Measurements from ENCODE around the gene CCDC178. TPM values are rescaled to one million over a fixed set of nuclear protein-coding genes. Genes with fewer than 3 reads are reported as not detected.

CCDC178 gene
- total RNA-seq, 4 donors from 2014 or later, result 0.73 to 1.1 TPM; not detected in 2

DNA sequence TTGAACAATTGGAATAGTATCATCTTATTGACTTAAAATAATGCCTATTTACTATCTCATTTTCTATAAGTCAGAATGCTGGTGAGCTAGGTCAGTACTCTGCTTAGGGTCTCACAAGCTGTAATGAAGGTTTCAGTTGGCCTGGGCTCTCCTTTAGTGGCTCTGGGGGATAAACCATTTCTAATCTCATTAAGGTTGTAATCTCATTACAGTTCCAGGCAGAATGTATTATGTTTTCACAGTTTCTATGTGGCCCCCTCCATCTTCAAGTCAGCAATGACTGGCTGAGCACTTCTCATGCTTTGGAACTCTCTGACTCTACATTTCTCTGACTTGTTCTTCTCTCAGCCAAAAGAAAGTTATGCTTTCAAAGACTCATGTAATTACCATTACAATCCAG, 163.1 kb downstream of the CCDC178 start:
- DNase-seq, result no peak
- no peaks in the 10 kb centered on the region for H3K36me3 ChIP-seq
- TF ChIP-seq, protein P1, sequence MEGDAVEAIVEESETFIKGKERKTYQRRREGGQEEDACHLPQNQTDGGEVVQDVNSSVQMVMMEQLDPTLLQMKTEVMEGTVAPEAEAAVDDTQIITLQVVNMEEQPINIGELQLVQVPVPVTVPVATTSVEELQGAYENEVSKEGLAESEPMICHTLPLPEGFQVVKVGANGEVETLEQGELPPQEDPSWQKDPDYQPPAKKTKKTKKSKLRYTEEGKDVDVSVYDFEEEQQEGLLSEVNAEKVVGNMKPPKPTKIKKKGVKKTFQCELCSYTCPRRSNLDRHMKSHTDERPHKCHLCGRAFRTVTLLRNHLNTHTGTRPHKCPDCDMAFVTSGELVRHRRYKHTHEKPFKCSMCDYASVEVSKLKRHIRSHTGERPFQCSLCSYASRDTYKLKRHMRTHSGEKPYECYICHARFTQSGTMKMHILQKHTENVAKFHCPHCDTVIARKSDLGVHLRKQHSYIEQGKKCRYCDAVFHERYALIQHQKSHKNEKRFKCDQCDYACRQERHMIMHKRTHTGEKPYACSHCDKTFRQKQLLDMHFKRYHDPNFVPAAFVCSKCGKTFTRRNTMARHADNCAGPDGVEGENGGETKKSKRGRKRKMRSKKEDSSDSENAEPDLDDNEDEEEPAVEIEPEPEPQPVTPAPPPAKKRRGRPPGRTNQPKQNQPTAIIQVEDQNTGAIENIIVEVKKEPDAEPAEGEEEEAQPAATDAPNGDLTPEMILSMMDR (IDR thresholded peaks at IDR 0.05), result no peak
- TF ChIP-seq POLR2A (IDR thresholded peaks at IDR 0.05), result no peak
- intact Hi-C loops (cut with DNase I), result no loop called here
- no peaks in the 10 kb centered on the region for H3K27me3 ChIP-seq
- H3K4me3 ChIP-seq, result no peak overlapping the region
- no peaks in the 10 kb centered on the region for H3K4me1 ChIP-seq
- no peaks in the 10 kb centered on the region for H3K9me3 ChIP-seq
- H3K27ac ChIP-seq, result no peak overlapping the region

DNA sequence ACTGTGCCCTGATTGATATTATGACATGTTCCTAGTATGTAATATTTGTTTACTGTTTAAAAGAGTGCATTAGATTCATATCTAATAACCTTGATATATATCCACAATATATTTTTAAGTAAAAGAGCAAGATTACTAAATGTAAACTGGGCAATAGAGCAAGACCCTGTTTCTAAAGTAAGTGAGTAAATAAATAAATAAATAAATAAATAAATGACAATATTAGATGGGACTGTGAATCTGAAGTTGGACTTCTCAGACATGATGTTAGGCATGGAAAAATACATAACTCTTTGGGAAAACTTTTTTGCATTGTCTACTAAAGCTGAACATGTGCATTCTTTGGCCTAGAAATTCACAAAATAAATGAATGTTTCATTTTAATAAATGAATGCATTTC, 164.7 kb downstream of the CCDC178 start:
- H3K4me1 ChIP-seq, result no peaks in the 10 kb centered on the region
- no peaks in the 10 kb centered on the region for H3K9me3 ChIP-seq
- no peak overlapping the region for H3K4me3 ChIP-seq
- H3K27me3 ChIP-seq, result no peaks in the 10 kb centered on the region
- no peak overlapping the region for H3K27ac ChIP-seq
- intact Hi-C loops (cut with DNase I), result no loop called here
- no peak for TF ChIP-seq POLR2A (IDR thresholded peaks at IDR 0.05)
- TF ChIP-seq, protein P1 (IDR thresholded peaks at IDR 0.05), result no peak
- no peak for DNase-seq
- no peaks in the 10 kb centered on the region for H3K36me3 ChIP-seq

DNA sequence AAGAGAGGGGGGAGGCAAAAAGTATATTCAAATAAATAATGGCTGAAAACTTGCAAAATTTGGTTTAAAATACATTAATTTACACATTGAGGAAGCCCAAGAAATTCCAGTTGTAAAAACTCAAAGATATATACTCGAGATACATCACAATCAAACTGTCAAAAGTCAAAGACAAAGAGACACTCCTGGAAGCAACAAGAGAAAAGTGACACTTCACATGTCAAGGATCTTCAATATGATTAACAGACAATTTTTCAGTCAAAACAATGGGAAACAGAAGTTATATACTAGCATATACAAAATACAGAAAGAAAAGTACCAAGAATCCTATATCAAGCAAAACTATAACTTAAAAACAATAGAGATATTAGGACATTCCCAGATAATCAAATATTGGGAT, 170.2 kb downstream of the CCDC178 start:
- Histone ChIP-seq H3K27ac (no peak overlapping the region), H3K4me3 (no peak overlapping the region), H3K4me1 (no peaks in the 10 kb centered on the region), H3K9me3 (no peaks in the 10 kb centered on the region), H3K36me3 (no peaks in the 10 kb centered on the region), H3K27me3 (no peaks in the 10 kb centered on the region)
- intact Hi-C loops (cut with DNase I), result no loop called here
- TF ChIP-seq POLR2A (IDR thresholded peaks at IDR 0.05), result no peak
- TF ChIP-seq, protein P1 (IDR thresholded peaks at IDR 0.05), result no peak
- 33 to 37% methylated on average over 1 of the region's 1 CpG for WGBS, 2 donors
- DNase-seq, result no peak

DNA sequence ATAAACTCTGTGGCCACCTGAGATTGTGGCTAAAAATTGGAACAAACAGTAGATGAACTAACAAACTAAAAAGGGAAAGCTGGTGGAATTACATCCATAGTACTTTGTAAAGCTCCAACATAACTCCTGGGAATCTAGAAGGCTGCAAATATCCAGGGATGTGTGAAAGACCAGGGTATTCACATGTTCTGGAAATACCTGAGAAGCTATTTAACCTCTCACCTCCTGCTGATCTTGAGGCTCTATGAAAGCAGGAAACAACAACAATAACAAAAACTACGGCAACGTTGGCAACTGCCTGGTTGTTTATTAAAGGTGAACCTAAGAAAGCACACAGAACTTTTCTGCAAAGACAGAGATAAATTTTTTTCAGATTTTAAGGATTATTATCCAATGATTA, 171.3 kb downstream of the CCDC178 start:
- WGBS, 2 donors, result 15 to 23% methylated on average over 2 of the region's 2 CpGs
- H3K27ac ChIP-seq, result no peak overlapping the region
- no peaks in the 10 kb centered on the region for H3K4me1 ChIP-seq
- H3K36me3 ChIP-seq, result no peaks in the 10 kb centered on the region
- DNase-seq, result no peak
- intact Hi-C loops (cut with DNase I), result no loop called here
- no peaks in the 10 kb centered on the region for H3K27me3 ChIP-seq
- no peak for TF ChIP-seq POLR2A (IDR thresholded peaks at IDR 0.05)
- TF ChIP-seq, protein P1 (IDR thresholded peaks at IDR 0.05), result no peak
- no peak overlapping the region for H3K4me3 ChIP-seq
- H3K9me3 ChIP-seq, result no peaks in the 10 kb centered on the region

DNA sequence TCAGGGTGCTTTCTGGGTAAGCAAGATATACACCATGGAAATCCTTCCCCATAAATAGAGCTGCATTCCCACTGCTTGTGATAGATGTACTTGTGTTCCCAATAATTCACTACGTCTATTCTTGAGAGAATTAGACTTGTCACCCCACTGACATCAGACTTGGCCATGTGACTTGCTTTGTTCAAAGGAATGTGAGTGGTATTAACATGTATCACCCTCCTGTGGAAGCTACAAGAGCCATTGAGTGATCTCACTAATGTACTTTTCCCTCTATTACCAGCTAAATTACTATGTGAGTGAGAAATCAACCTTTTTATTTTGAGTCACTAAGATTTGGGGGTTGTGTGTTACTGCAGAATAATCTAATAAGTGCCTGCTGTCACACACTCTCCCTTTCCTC, 176.0 kb downstream of the CCDC178 start:
- H3K9me3 ChIP-seq, result no peaks in the 10 kb centered on the region
- H3K27me3 ChIP-seq, result no peaks in the 10 kb centered on the region
- H3K4me3 ChIP-seq, result no peak overlapping the region
- WGBS, 2 donors, result 18 to 50% methylated on average over 1 of the region's 1 CpG
- intact Hi-C loops (cut with DNase I), result no loop called here
- H3K27ac ChIP-seq, result no peak overlapping the region
- H3K36me3 ChIP-seq, result no peaks in the 10 kb centered on the region
- DNase-seq, result no peak
- TF ChIP-seq, protein P1 (IDR thresholded peaks at IDR 0.05), result no peak
- no peak for TF ChIP-seq POLR2A (IDR thresholded peaks at IDR 0.05)
- no peaks in the 10 kb centered on the region for H3K4me1 ChIP-seq

Data from esophagus squamous epithelium (tissue), 5 donors.